ENCODE data around the gene ADM. TPM values are rescaled to one million over a fixed set of nuclear protein-coding genes. Genes with fewer than 3 reads are reported as not detected.

Gene ADM
- total and polyA plus RNA-seq, 2 donors (not counting 3 experiments of a cell fraction or from before 2014, with no cell fraction given), result 45.3 to 55.5 TPM

- Histone ChIP-seq H3K79me2 (ENCODE audit: control insufficient read depth, insufficient read depth, low read length) (peaks cover 80% of the 10 kb centered on the region), H3K4me3 (replicated peaks in 1 of 3; ENCODE audit: insufficient read depth in 1 of 3, low read depth in 1 of 3, low read length in 3 of 3) (no peak overlapping the region), H4K20me1 (replicated peaks; ENCODE audit: control insufficient read depth, extremely low read depth, insufficient read depth, low read length) (peaks cover 4% of the 10 kb centered on the region), H3K27ac (ENCODE audit: insufficient read depth, low read depth, low read length) (no peak overlapping the region), H3K9me1 (replicated peaks; ENCODE audit: control insufficient read depth, extremely low read depth, insufficient read depth, low read length) (no peaks in the 10 kb centered on the region), H3K9me3 (replicated peaks; ENCODE audit: control insufficient read depth, insufficient read depth, low read length) (no peaks in the 10 kb centered on the region), H3K4me1 (ENCODE audit: control insufficient read depth, extremely low read depth, insufficient read depth, low read length) (no peaks in the 10 kb centered on the region), H3K27me3 (ENCODE audit: control insufficient read depth in 2 of 2, insufficient read depth in 2 of 2, low read length in 2 of 2) (no peaks in the 10 kb centered on the region), H3K9ac (replicated peaks; ENCODE audit: extremely low read depth, insufficient read depth, low read length) (no peak overlapping the region), H2AFZ (ENCODE audit: low read depth, low read length) (no peak overlapping the region), H3K36me3 (ENCODE audit: control insufficient read depth in 2 of 2, extremely low read depth in 1 of 2, insufficient read depth in 2 of 2, low read length in 2 of 2) (peaks cover 0 to under 1% of the 10 kb centered on the region in 2 experiments), H3K4me2 (ENCODE audit: insufficient read depth, low read length) (no peak overlapping the region)
- TF ChIP-seq MAX (IDR thresholded peaks at IDR 0.05; ENCODE audit: insufficient read depth, insufficient read length), result no peak
- no peak for TF ChIP-seq FOS (IDR thresholded peaks at IDR 0.05; ENCODE audit: borderline replicate concordance, insufficient read depth, low read length)
- no peak for TF ChIP-seq MYC (IDR thresholded peaks at IDR 0.05; ENCODE audit: low read depth, low read length)
- TF ChIP-seq CTCF (IDR thresholded peaks at IDR 0.05; ENCODE audit: extremely low read depth in 1 of 2, insufficient read depth in 1 of 2, low read depth in 1 of 2, low read length in 2 of 2), result no peak
- no peak for TF ChIP-seq POLR2A (IDR thresholded peaks at IDR 0.05; ENCODE audit: low read depth, low read length)
- no peak for TF ChIP-seq JUN (IDR thresholded peaks at IDR 0.05; ENCODE audit: borderline replicate concordance, insufficient read depth, insufficient read length, low read depth)
- TF ChIP-seq EZH2 (IDR thresholded peaks at IDR 0.05; ENCODE audit: borderline replicate concordance, low read depth, low read length, severe bottlenecking), result no peak
- TF ChIP-seq GATA2 (IDR thresholded peaks at IDR 0.05; ENCODE audit: insufficient read depth, insufficient read length, low read depth, low read length), result no peak
- TF ChIP-seq POLR2AphosphoS5 (IDR thresholded peaks at IDR 0.05; ENCODE audit: insufficient read depth, low read depth, low read length), result no peak
- dilution Hi-C loops (cut with MboI; ENCODE audit: extremely low pct_ligation_motif_present, low sequenced_read_pairs) (no loop called here), intact Hi-C loops (cut with micrococcal nuclease) (no loop called here)
- ChIA-PET POLR2A (interaction anchor here (0.6 kb wide), 1 partner anchor 270 kb away, joined by 3 read pairs; no protein-coding TSS in a partner anchor), CTCF (interaction anchor here (1.5 kb wide), 1 partner anchor 78 kb away, joined by 3 read pairs; no protein-coding TSS in a partner anchor)
- DNase-seq (ENCODE audit: low read depth, low spot score) (no peak), FAIRE-seq (no peak)
- no TSS peak for BruUV-seq (replicated peaks)
Observed at GRCh38 chr11:10285148-10285802, 19.6 kb upstream of the ADM start.

Measured in endothelial cell of umbilical vein (primary cell).